Trophoblast cell (in vitro differentiated cells and primary cell): ENCODE results near the gene PRDM16.

Experiments used
- DNase-seq, 2 donors: peaks; one replicate each; pipeline ENCODE4 v3.0.0-alpha.2; 2016
- H2AFZ ChIP-seq: 2 replicates; pipeline ENCODE4 v1.6.1; 2013; ENCODE audit warnings: low read length, moderate library complexity, mild to moderate bottlenecking; ENCODE audit not compliant: insufficient read depth, poor library complexity
- H2AK5ac ChIP-seq: 2 replicates; pipeline ENCODE4 v1.6.1; 2013; ENCODE audit warnings: mild to moderate bottlenecking, low read length
- H2BK120ac ChIP-seq: 2 replicates; pipeline ENCODE4 v1.6.1; 2013; ENCODE audit warnings: low read length, mild to moderate bottlenecking, moderate library complexity; ENCODE audit not compliant: insufficient read depth, poor library complexity
- H2BK12ac ChIP-seq: 2 replicates; pipeline ENCODE4 v1.6.1; 2013; ENCODE audit warnings: mild to moderate bottlenecking, low read length, moderate library complexity
- H2BK5ac ChIP-seq: 2 replicates; pipeline ENCODE4 v1.6.1; 2013; ENCODE audit warnings: low read length, low read depth, moderate library complexity, mild to moderate bottlenecking; ENCODE audit not compliant: poor library complexity
- H3K14ac ChIP-seq: 2 replicates; pipeline ENCODE4 v1.6.1; 2013; ENCODE audit warnings: mild to moderate bottlenecking, low read length
- H3K18ac ChIP-seq: 2 replicates; pipeline ENCODE4 v1.6.1; 2013; ENCODE audit warnings: mild to moderate bottlenecking, low read length
- H3K23ac ChIP-seq: 2 replicates; pipeline ENCODE4 v1.6.1; 2013; ENCODE audit warnings: low read length
- H3K27ac ChIP-seq: 2 replicates; pipeline ENCODE4 v1.5.1; 2013; ENCODE audit warnings: low read depth, mild to moderate bottlenecking, inconsistent platforms, low read length, moderate library complexity
- H3K27me3 ChIP-seq: 2 replicates; pipeline ENCODE4 v1.6.1; 2013; ENCODE audit warnings: inconsistent platforms, mild to moderate bottlenecking, low read length, moderate library complexity; ENCODE audit not compliant: insufficient read depth
- H3K36me3 ChIP-seq, 2 experiments: 1 replicate in 1 of 2; 2 replicates in 1 of 2; pipeline ENCODE4 v1.6.1; 2013; ENCODE audit warnings: low read length in 2 of 2, mild to moderate bottlenecking in 2 of 2, moderate library complexity in 1 of 2; ENCODE audit not compliant: insufficient read depth in 2 of 2, control insufficient read depth in 1 of 2
- H3K4ac ChIP-seq: 2 replicates; pipeline ENCODE4 v1.6.1; 2013; ENCODE audit warnings: low read depth, mild to moderate bottlenecking, low read length, moderate library complexity
- H3K4me1 ChIP-seq, 2 experiments: 1 replicate in 1 of 2; 2 replicates in 1 of 2; pipeline ENCODE4 v1.6.1; 2013; ENCODE audit warnings: low read length in 2 of 2, mild to moderate bottlenecking in 2 of 2, moderate library complexity in 1 of 2; ENCODE audit not compliant: insufficient read depth in 2 of 2, control insufficient read depth in 1 of 2
- H3K4me2 ChIP-seq: 2 replicates; pipeline ENCODE4 v1.6.1; 2013; ENCODE audit warnings: inconsistent platforms, mild to moderate bottlenecking, low read length, moderate library complexity
- H3K4me3 ChIP-seq: 2 replicates; pipeline ENCODE4 v1.5.1; 2013; ENCODE audit warnings: mild to moderate bottlenecking, low read depth, low read length, inconsistent platforms
- H3K79me1 ChIP-seq: one replicate; pipeline ENCODE4 v1.6.1; 2013; ENCODE audit warnings: low read length
- H3K79me2 ChIP-seq: 2 replicates; pipeline ENCODE4 v1.6.1; 2013; ENCODE audit warnings: low read length, mild to moderate bottlenecking; ENCODE audit not compliant: control insufficient read depth, insufficient read depth, poor library complexity
- H3K9ac ChIP-seq: 2 replicates; pipeline ENCODE4 v1.6.1; 2013; ENCODE audit warnings: mild to moderate bottlenecking, low read length
- H3K9me3 ChIP-seq: 2 replicates; pipeline ENCODE4 v1.6.1; 2013; ENCODE audit warnings: low read depth, mild to moderate bottlenecking, control low read depth, inconsistent platforms, low read length; ENCODE audit not compliant: insufficient read depth
- H4K12ac ChIP-seq: 2 replicates; pipeline ENCODE4 v1.6.1; 2013; ENCODE audit warnings: low read depth, mild to moderate bottlenecking, low read length, moderate library complexity
- H4K8ac ChIP-seq: 2 replicates; pipeline ENCODE4 v1.6.1; 2013; ENCODE audit warnings: low read depth, mild to moderate bottlenecking, low read length, moderate library complexity
- H4K91ac ChIP-seq: one replicate; pipeline ENCODE4 v1.6.1; 2013; ENCODE audit warnings: low read depth, mild to moderate bottlenecking, low read length, moderate library complexity
- WGBS: extraction: QIAGEN DNeasy Blood & Tissue Kit; methylation state at CpG from one replicate; pipeline ENCODE4 v1.1.7; 2013; ENCODE audit warnings: missing lambda C conversion rate; ENCODE audit not compliant: insufficient read length, insufficient coverage; ENCODE audit errors: extremely low coverage; 5-methylcytosine and 5-hydroxymethylcytosine counted together

Gene PRDM16

DNA sequence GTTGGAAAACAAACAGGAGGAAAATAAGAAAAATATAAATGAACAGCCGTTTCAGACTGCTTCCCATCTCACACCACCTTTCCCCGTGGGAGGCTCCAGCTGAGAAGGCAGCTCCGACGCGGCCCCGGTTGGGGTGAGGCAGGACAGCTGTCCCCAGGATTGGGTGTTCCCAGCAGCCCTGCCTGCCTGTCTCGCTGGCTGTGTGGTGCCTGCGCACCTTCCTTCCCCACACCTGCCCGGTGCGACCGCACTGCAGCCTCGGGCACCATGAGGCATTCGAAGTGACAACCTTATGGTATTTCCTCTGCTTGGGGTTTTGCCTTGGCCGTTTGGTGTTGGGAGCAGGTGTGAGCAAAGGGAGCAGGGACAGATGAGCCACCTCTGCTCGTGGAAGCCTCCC, 161.6 kb downstream of the PRDM16 start:
- no peak overlapping the region for H3K4me3 ChIP-seq
- no peak for DNase-seq

DNA sequence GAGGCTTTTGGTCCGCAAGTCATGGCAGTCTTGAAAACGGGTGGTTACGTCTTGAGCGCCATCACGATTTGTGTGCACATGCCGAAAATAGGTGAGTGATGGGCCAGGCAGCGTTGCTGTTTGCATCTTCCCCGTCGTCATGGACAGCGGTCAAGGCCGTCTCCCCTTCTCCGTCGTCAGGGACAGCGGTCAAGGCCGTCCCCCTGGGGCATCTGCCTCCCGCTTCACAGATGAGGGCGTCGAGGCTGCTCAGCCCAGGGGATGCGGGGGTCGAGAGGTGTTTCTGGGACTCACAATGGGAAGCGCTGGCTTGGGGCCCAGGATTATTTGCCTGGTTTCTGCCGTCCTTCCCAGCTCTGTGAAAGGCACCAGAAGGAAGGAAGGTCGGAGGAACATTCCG, 162.2 kb downstream of the PRDM16 start:
- no CpG with 5 or more reads among the region's 24 CpGs for WGBS
- no peak overlapping the region for H4K91ac ChIP-seq

More for the DNA sequence above, 161.6 kb downstream of the PRDM16 start:
- no CpG with 5 or more reads among the region's 15 CpGs for WGBS
- Histone ChIP-seq H3K27me3 (no peaks in the 10 kb centered on the region), H3K9me3 (peaks cover 2% of the 10 kb centered on the region), H4K8ac (no peak overlapping the region), H2BK5ac (no peak overlapping the region), H3K4me1 (no peaks in the 10 kb centered on the region), H2AFZ (no peak overlapping the region), H3K9ac (no peak overlapping the region), H2AK5ac (no peak overlapping the region), H4K12ac (no peak overlapping the region), H3K4ac (no peak overlapping the region), H3K4me2 (no peak overlapping the region), H2BK12ac (no peak overlapping the region), H3K14ac (no peak overlapping the region), H3K36me3 (no peaks in the 10 kb centered on the region), H3K79me2 (no peaks in the 10 kb centered on the region), H3K79me1 (no peaks in the 10 kb centered on the region), H3K23ac (no peak overlapping the region), H4K91ac (no peak overlapping the region), H2BK120ac (no peak overlapping the region), H3K18ac (no peak overlapping the region), H3K27ac (no peak overlapping the region)

DNA sequence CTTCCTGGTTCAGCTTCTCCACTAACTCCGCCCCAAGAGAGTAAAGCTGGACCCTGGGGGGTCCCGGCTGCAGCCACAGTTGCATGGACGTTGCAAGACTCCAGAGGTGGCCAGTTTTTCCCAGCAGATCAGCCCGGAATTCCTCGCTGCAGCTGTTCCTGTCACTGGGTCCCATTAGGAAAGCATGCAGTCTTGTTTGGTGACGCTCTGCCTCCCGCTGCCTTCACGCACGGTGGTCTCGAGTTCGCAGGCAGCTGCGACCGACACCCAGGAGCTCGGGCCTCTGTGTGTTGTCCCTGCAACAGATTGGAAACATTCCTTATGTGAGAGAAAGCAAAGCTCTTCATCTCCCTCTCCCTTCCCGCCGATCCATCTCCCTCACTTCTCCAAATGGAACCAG, 162.8 kb downstream of the PRDM16 start:
- Histone ChIP-seq H3K9me3 (peaks cover 2% of the 10 kb centered on the region), H4K12ac (no peak overlapping the region), H3K23ac (no peak overlapping the region), H4K91ac (no peak overlapping the region), H3K14ac (no peak overlapping the region), H2AK5ac (no peak overlapping the region), H3K79me2 (no peaks in the 10 kb centered on the region), H2AFZ (no peak overlapping the region), H3K4me1 (no peaks in the 10 kb centered on the region), H3K36me3 (no peaks in the 10 kb centered on the region), H3K27me3 (no peaks in the 10 kb centered on the region), H3K79me1 (no peaks in the 10 kb centered on the region), H3K4me2 (no peak overlapping the region), H4K8ac (no peak overlapping the region), H3K27ac (no peak overlapping the region), H2BK120ac (no peak overlapping the region), H3K9ac (no peak overlapping the region), H2BK5ac (no peak overlapping the region), H2BK12ac (no peak overlapping the region), H3K18ac (no peak overlapping the region), H3K4me3 (no peak overlapping the region), H3K4ac (no peak overlapping the region)
- DNase-seq, result no peak
- WGBS, result no CpG with 5 or more reads among the region's 16 CpGs

More for the DNA sequence above, 162.2 kb downstream of the PRDM16 start:
- Histone ChIP-seq H3K79me2 (no peaks in the 10 kb centered on the region), H2AK5ac (no peak overlapping the region), H4K8ac (no peak overlapping the region), H2AFZ (no peak overlapping the region), H3K23ac (no peak overlapping the region), H2BK120ac (no peak overlapping the region), H3K27ac (no peak overlapping the region), H3K79me1 (no peaks in the 10 kb centered on the region), H3K4me1 (no peaks in the 10 kb centered on the region), H3K18ac (no peak overlapping the region), H3K4ac (no peak overlapping the region), H2BK12ac (no peak overlapping the region), H3K4me2 (no peak overlapping the region), H3K27me3 (no peaks in the 10 kb centered on the region), H3K9me3 (peaks cover 2% of the 10 kb centered on the region), H4K12ac (no peak overlapping the region), H3K14ac (no peak overlapping the region), H3K36me3 (no peaks in the 10 kb centered on the region), H2BK5ac (no peak overlapping the region), H3K9ac (no peak overlapping the region), H3K4me3 (no peak overlapping the region)
- DNase-seq, result no peak

DNA sequence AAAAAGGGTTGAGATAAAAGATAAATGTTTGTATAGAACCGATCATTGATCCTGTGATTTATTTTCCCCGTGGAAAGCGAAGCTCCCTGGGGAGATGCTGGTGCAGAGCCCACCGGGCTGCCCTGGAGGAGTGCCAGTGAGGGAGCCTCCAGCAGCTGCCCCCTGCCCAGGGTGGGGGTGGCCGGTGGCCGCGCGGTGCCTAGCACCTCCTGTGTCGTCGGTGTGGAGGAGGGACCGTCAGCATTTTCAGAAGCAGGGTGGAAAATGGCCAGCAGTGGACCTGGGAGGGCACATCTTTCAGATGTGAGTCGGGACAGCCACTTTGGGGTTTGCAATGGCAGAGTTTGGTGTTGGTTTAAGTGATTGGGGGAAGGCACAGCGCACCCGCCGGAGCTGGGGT, 164.0 kb downstream of the PRDM16 start:
- H2BK12ac ChIP-seq, result no peak overlapping the region
- no CpG with 5 or more reads among the region's 15 CpGs for WGBS
- no peak for DNase-seq
- no peak overlapping the region for H3K4ac ChIP-seq
- H4K91ac ChIP-seq, result no peak overlapping the region
- no peak overlapping the region for H2AFZ ChIP-seq
- H4K8ac ChIP-seq, result no peak overlapping the region
- H4K12ac ChIP-seq, result no peak overlapping the region
- no peak overlapping the region for H3K9ac ChIP-seq
- no peak overlapping the region for H2BK5ac ChIP-seq
- H3K23ac ChIP-seq, result no peak overlapping the region
- no peak overlapping the region for H3K14ac ChIP-seq
- no peaks in the 10 kb centered on the region for H3K79me2 ChIP-seq
- no peak overlapping the region for H3K27ac ChIP-seq
- H3K18ac ChIP-seq, result no peak overlapping the region
- H3K9me3 ChIP-seq, result peaks cover 2% of the 10 kb centered on the region
- H3K4me1 ChIP-seq, result no peaks in the 10 kb centered on the region
- H3K27me3 ChIP-seq, result no peaks in the 10 kb centered on the region
- no peak overlapping the region for H2AK5ac ChIP-seq
- H3K4me3 ChIP-seq, result no peak overlapping the region
- H3K4me2 ChIP-seq, result no peak overlapping the region
- no peaks in the 10 kb centered on the region for H3K79me1 ChIP-seq
- no peak overlapping the region for H2BK120ac ChIP-seq
- H3K36me3 ChIP-seq, result no peaks in the 10 kb centered on the region
